ENCODE data around the gene VPS37B. TPM values are rescaled to one million over a fixed set of nuclear protein-coding genes. Genes with fewer than 3 reads are reported as not detected.
A peak's percentile ranks its signal among the peaks of the same experiment; 100 is the strongest.

Gene VPS37B
- total and polyA plus RNA-seq, 2 of the 8 experiments (the other 6 are each of a cell fraction or from before 2014, with no cell fraction given): 11.9 to 15.7 TPM

DNA sequence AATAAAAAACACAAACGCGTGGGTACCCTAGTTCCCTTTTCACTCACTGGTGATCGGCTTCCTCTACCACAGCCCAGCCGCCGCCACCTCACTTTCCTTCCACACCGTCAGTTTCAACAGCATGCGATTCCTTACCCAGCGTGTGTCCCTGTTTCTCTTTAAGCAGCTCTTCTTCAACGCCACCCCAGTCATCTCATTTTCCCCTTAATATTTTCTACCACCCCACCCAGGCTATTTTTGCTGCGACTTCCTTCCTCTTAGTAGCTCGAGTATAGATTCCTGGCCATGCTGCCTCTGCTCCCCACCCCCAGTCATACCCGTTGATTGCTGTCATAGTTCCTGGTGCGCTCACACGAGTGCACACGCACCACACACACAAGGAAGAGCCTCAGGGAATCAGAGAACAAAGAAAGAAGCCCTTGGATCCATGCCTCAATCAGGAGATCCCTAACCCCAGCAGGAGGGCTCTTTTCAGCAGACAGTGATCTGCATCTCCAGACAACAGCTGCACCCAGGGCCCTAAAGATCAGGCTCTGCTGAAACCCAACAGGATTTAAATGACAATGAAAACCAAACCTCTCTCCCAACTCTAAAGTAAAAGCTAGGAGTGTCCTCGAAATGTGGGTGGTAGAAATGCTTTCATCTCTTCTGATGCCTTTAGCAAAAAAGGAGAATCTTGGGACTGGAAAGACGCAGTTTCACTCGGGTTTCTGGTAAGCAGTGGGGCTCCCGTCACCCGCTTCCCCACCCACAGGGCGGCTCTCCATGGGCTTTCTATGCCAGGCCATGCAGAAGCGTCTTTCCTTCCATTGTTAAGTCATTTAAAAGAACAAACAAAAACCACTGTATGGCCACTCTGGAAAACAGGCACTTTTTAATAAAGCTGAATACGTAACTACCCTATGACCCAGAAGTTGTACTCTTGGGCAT lies 23.8 kb downstream of the VPS37B start (continued):
- TF ChIP-seq KDM1A (IDR thresholded peaks at IDR 0.05; ENCODE audit: borderline replicate concordance, low read length) (peak; percentile 58; the same call in 1 of the 2 replicates), HDAC6 (IDR thresholded peaks at IDR 0.05; ENCODE audit: low read depth, low read length) (peak; percentile 73), ZNF274 (IDR thresholded peaks at IDR 0.05; ENCODE audit: borderline replicate concordance, extremely low read depth, low read length) (no peak), SP4 (IDR thresholded peaks at IDR 0.05; ENCODE audit: low read length) (peak; percentile 82; the same call in 1 of the 2 replicates), SRF (IDR thresholded peaks at IDR 0.05; ENCODE audit: low read depth, low read length) (no peak), SP1 (IDR thresholded peaks at IDR 0.05; ENCODE audit: low read depth, low read length) (peak; percentile 89), SIX5 (IDR thresholded peaks at IDR 0.05; ENCODE audit: low read depth, low read length) (no peak), YY1 (IDR thresholded peaks at IDR 0.05; ENCODE audit: low read depth, low read length) (peak; percentile 30; the same call in 1 of the 2 replicates)
- TF ChIP-seq, protein P1, sequence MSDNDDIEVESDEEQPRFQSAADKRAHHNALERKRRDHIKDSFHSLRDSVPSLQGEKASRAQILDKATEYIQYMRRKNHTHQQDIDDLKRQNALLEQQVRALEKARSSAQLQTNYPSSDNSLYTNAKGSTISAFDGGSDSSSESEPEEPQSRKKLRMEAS (IDR thresholded peaks at IDR 0.05): peak; percentile 69; the same call in 1 of the 2 replicates
- TF ChIP-seq, protein P2, sequence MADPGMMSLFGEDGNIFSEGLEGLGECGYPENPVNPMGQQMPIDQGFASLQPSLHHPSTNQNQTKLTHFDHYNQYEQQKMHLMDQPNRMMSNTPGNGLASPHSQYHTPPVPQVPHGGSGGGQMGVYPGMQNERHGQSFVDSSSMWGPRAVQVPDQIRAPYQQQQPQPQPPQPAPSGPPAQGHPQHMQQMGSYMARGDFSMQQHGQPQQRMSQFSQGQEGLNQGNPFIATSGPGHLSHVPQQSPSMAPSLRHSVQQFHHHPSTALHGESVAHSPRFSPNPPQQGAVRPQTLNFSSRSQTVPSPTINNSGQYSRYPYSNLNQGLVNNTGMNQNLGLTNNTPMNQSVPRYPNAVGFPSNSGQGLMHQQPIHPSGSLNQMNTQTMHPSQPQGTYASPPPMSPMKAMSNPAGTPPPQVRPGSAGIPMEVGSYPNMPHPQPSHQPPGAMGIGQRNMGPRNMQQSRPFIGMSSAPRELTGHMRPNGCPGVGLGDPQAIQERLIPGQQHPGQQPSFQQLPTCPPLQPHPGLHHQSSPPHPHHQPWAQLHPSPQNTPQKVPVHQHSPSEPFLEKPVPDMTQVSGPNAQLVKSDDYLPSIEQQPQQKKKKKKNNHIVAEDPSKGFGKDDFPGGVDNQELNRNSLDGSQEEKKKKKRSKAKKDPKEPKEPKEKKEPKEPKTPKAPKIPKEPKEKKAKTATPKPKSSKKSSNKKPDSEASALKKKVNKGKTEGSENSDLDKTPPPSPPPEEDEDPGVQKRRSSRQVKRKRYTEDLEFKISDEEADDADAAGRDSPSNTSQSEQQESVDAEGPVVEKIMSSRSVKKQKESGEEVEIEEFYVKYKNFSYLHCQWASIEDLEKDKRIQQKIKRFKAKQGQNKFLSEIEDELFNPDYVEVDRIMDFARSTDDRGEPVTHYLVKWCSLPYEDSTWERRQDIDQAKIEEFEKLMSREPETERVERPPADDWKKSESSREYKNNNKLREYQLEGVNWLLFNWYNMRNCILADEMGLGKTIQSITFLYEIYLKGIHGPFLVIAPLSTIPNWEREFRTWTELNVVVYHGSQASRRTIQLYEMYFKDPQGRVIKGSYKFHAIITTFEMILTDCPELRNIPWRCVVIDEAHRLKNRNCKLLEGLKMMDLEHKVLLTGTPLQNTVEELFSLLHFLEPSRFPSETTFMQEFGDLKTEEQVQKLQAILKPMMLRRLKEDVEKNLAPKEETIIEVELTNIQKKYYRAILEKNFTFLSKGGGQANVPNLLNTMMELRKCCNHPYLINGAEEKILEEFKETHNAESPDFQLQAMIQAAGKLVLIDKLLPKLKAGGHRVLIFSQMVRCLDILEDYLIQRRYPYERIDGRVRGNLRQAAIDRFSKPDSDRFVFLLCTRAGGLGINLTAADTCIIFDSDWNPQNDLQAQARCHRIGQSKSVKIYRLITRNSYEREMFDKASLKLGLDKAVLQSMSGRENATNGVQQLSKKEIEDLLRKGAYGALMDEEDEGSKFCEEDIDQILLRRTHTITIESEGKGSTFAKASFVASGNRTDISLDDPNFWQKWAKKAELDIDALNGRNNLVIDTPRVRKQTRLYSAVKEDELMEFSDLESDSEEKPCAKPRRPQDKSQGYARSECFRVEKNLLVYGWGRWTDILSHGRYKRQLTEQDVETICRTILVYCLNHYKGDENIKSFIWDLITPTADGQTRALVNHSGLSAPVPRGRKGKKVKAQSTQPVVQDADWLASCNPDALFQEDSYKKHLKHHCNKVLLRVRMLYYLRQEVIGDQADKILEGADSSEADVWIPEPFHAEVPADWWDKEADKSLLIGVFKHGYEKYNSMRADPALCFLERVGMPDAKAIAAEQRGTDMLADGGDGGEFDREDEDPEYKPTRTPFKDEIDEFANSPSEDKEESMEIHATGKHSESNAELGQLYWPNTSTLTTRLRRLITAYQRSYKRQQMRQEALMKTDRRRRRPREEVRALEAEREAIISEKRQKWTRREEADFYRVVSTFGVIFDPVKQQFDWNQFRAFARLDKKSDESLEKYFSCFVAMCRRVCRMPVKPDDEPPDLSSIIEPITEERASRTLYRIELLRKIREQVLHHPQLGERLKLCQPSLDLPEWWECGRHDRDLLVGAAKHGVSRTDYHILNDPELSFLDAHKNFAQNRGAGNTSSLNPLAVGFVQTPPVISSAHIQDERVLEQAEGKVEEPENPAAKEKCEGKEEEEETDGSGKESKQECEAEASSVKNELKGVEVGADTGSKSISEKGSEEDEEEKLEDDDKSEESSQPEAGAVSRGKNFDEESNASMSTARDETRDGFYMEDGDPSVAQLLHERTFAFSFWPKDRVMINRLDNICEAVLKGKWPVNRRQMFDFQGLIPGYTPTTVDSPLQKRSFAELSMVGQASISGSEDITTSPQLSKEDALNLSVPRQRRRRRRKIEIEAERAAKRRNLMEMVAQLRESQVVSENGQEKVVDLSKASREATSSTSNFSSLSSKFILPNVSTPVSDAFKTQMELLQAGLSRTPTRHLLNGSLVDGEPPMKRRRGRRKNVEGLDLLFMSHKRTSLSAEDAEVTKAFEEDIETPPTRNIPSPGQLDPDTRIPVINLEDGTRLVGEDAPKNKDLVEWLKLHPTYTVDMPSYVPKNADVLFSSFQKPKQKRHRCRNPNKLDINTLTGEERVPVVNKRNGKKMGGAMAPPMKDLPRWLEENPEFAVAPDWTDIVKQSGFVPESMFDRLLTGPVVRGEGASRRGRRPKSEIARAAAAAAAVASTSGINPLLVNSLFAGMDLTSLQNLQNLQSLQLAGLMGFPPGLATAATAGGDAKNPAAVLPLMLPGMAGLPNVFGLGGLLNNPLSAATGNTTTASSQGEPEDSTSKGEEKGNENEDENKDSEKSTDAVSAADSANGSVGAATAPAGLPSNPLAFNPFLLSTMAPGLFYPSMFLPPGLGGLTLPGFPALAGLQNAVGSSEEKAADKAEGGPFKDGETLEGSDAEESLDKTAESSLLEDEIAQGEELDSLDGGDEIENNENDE (IDR thresholded peaks at IDR 0.05; ENCODE audit: insufficient replicate concordance, low read length): peak; percentile 56

All from H1 (cell line).